HG03342 (cell line): ENCODE data around the gene CNTNAP2.
"Not testable (repeated sequence)": the region's sequence is repeated elsewhere in the genome, so short reads cannot be mapped to it uniquely, and the experiment has no call there.

Experiments used
- ATAC-seq: cut with Tn5 transposase; IDR thresholded peaks from one replicate; pipeline ENCODE4 v1.9.1; 2021; ENCODE audit warnings: mild to moderate bottlenecking, moderate library complexity; ENCODE audit not compliant: unreplicated experiment

The CNTNAP2 gene

DNA sequence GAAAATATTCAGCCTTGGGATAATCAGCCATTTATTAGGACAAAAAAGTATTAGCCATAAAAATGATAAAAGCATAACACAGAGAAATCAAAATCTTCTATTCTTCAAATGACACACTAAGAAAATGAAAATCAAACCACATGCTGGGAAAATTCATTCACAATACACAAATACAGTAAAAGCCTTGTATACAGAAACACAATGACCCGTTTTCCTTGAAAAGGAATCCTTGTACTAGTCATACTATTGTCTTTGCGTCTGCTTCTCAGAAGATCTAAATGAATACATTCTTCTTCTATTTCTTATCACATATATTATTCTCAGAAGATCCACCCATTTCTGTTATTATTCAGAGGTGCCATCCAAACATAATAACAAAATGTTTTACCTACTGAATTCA, 749.1 kb downstream of the CNTNAP2 start:
- ATAC-seq: no peak

DNA sequence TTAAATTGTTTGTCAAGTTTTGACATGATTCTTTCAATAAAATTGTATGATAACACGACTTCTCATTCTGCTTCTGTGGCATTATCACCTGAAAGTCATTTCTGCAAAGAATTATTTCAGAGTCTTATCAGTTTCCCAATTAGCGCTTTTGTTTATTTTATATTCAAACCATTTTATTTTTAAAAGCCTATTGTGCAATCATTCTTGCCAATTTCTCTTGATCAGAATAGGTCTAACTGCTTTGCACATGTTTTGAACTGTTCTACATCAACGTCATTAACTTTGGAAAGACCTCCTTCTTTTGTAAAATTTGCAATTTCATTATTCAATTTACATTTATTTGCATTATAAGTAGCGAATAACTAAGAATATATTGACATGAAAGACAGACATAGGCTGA, 758.1 kb downstream of the CNTNAP2 start:
- no peak for ATAC-seq

DNA sequence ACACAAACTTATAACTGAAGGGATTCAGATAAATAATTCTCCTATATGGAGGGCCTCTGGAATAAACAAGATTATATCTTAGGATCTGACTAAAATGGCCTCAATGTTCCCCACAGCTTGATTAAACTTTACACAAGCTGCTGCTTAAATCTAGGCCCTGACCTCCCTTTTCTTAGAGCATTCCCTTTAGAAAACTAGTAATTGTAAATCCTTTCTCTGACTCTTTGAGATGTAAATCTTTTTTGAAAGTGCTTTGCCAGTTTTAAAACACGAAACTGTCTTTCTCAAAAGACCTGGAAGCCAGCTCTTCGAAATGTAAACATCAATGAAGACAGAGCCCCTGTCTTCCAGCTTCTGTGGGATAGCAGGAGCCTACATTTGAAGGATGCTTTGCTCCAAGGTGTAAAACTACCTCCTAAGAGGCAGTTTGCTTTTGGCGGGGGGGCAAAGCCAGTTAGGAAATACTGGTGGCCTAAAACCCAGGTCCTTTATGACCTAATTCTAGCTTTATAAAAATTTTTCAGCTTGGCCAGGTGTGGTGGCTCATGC, 758.7 kb downstream of the CNTNAP2 start:
- ATAC-seq: no peak

DNA sequence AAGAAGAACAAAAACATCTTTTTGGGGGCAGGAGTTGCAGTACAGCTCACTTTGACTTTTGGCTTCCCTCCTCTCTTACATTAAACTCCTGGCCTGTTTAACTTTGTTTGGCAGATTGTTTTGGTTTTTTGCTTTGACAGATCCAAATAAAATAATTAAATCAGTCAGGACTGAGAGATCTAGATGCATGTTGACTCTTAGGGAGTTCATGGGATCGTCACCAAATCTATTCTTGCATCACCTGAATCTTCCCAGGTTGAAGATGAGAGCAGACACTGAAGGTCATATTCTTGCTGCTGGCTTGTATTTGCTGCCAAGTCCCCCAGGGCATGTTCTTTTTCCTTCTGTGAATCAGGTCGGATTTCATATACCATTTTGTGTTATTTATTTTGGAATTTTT, 759.4 kb downstream of the CNTNAP2 start:
- ATAC-seq: no peak

- ATAC-seq: no peak
These were observed 759.8 kb downstream of the CNTNAP2 start for GRCh38 chr7:146876411-146876810.

DNA sequence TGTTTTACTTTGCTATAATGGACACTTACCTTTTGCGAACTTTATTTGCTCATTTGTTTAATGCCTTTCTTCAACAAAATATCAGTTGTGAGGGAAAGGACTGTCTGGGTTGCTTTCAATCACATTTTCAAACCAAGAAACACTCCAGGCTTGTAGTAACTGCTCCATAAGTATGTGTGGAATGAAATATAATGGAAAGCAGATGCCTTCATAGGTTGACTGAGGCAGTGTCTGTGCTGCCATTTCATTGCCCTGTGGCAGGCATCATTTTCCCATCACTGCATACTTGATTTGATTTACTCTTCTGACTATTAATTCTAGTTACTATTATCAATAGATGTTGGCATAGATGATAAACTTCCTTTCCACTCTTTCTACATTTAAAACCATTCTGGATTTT, 762.3 kb downstream of the CNTNAP2 start:
- ATAC-seq: no peak

DNA sequence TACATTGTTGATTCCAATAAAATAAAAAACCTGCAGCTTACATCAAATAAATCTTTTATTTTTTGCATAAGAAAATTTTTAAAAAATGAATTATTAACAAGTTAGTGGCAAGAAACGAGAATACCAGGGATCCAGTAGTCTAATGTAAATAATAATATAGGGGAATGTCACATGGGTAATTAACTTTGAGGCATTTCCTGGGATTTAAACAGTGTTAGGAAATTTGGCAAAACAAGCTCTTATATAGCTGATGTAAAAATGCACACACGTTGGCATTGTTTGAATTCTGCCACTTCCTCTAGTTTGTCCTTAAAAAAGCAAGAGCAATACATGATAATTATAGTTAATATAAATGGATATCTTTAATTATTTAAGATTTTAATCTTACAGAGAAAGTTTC, 768.6 kb downstream of the CNTNAP2 start:
- ATAC-seq: no peak

DNA sequence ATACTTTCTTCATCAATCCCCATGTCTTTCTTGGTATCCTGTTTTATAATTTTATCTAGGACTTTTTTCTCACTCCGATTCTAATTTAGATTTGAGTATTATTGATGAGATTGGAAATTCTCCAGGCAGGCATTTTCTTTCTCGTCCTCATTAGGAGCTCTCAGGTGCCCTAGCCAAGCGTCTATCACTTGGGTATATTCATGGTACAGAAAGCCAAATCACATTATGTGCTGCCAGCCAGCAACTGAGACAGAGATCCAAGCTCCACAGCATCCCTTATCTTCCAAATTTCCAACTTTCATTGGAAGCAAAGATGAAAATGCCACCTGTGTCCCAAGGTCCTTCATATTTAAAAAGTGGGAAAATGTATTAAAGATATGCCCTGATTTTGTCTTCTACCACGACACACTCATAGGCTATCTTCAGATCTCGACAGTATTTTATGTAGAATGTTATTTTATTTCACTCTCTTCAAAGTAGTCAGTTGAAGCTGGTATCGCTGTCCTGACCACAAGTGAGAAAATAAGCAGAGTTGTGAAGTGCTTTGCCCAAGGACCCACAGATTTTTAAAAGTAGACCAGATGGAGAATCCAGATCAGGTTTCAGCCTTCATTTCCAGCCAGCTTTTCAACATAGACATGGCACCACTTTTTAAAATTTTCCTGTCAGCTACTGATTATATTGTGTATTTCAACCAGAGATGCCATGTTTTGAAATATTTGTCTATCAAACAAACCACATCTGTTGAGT, 773.4 kb downstream of the CNTNAP2 start:
- ATAC-seq: no peak

GRCh38 chr7:146892151-146892550, 775.5 kb downstream of the CNTNAP2 start:
- ATAC-seq: no peak

- no peak for ATAC-seq
These were observed 778.3 kb downstream of the CNTNAP2 start for GRCh38 chr7:146894927-146895326.

DNA sequence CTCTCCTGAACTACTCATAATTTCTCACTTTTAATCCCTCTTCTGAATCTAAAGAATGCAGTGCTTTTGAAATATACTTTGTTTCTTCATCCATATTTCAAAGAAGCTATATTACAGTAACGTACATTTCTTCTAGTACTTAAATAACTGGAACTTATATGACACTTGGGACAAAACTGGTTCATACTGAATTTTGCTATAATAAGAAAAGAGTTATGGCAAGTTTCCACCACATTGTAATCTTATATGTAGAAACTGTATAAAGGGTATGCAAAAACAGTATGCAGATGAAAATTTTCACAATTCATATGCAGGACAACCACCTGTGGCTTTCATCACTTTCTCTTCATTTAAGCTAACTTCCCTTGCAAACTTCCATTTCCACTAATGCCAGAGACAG, 785.7 kb downstream of the CNTNAP2 start:
- no peak for ATAC-seq

DNA sequence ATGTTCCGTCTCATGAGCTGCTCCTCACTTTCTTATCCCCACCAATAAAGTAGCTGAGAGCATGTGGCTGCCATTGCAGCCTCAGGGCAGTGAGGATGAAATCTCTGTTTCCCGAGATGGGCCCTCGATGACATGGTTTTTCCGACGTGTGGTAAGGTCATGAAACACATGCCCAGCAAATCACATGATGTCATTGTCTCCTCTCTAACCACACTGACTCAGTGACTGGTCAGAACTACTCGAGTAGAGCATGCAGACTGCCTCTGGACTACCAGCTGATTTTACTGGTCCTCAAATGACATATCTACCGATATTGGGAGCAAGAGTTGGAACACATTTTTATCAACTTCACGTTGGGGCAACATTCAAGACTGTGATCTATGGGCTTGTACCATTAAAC, 786.1 kb downstream of the CNTNAP2 start:
- no peak for ATAC-seq

GRCh38 chr7:146905746-146906145, 789.1 kb downstream of the CNTNAP2 start:
- not testable (repeated sequence) for ATAC-seq

- no peak for ATAC-seq
These were observed 806.2 kb downstream of the CNTNAP2 start for GRCh38 chr7:146922782-146923181.

DNA sequence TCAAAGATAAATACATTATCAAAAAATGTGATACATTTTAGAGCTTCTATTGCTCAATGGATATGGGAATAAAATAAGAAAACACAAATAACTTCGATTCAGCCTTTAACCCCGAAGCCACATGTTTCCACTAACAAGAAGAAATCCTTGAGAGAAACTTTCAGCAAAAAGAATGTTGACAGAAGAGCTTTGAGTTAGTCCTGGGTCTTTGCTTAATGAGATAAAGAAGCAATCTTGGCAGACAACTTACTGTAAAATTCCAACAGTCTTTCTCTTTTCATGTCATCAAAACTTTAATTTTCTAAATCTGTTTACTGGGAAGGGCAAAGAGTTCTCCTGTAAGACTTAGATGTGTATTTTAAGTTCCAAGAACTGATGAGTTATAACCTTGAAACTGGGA, 810.2 kb downstream of the CNTNAP2 start:
- ATAC-seq: no peak

- ATAC-seq: no peak
These were observed 821.2 kb downstream of the CNTNAP2 start for GRCh38 chr7:146937836-146938235.

- ATAC-seq: no peak
These were observed 826.9 kb downstream of the CNTNAP2 start for GRCh38 chr7:146943483-146943882.

DNA sequence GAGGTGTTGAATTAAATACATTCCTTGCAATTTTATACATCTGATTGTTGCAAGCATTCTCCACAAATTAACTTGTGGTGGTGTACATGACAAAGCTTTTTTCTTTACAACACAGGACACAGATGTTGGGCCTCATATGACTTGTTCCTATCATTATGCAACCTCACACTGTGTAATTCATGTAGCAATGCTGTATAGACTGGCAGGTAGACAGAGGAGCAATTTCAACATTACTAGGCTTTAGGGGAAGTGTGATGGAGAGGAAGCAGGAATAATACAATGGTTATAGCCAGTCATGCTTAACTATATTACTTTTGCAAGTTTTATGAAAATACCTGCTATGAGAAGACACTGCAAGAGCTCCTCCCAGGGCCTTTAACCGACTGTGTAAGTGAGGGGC, 832.1 kb downstream of the CNTNAP2 start:
- no peak for ATAC-seq

- no peak for ATAC-seq
These were observed 839.7 kb downstream of the CNTNAP2 start for GRCh38 chr7:146956321-146956720.

DNA sequence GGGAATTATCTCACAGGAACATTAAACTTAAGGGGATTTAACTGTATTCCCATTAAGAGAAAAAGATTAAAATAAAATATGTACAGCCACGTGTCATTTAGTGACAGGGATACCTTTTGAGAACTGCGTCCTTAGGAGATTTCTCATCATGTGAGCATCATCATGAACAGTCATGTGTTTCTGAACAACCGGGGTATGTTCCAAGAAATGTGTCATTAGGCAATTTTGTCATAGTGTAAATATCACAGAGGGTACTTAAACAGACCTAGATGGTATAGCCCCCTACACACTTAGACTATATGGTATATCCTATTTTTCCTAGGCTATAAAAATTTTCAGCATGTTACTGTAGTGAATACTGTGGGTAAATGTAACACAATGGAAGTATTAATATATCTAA, 840.3 kb downstream of the CNTNAP2 start:
- ATAC-seq: no peak

- no peak for ATAC-seq
These were observed 844.3 kb downstream of the CNTNAP2 start for GRCh38 chr7:146960773-146961391.

DNA sequence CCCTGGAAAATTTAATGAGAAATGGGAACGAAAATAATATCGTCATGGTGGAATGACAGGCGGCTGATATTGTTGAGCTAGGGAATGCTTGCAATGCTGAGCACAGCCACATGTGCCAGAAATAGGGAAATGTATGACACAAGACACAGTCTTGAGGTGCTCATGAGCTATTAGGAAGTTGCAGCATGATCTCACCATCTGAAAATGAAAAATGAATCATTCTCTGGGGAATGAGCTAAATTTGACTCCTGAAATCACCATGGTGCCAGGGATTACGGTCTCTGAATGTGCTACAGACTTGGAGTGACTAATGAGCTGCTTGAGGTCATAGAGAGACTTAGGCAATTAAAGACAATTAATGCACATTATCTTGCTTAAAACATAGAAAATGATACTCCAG, 845.0 kb downstream of the CNTNAP2 start:
- ATAC-seq: no peak
